ENCODE data around the gene C2CD3.

- TF ChIP-seq EZH2 (IDR thresholded peaks at IDR 0.05; ENCODE audit: insufficient read depth, poor library complexity, severe bottlenecking): no peak
- TF ChIP-seq EZH2phosphoT487 (IDR thresholded peaks at IDR 0.05; ENCODE audit: insufficient read depth, low read depth): no peak
These were observed 121.8 kb downstream of the C2CD3 start for GRCh38 chr11:74048993-74049392.
